Stimulated activated CD8-positive, alpha-beta memory T cell treated with anti-CD3 and anti-CD28 coated beads, Interleukin-15, amount 100 ng/mL, for 24 hours (primary cell): ENCODE measurements around the gene SMCP.

Experiments
- DNase-seq: peaks from one replicate; pipeline ENCODE4 v3.0.0-alpha.2; 2020; ENCODE audit warnings: low read depth

Gene SMCP

DNA sequence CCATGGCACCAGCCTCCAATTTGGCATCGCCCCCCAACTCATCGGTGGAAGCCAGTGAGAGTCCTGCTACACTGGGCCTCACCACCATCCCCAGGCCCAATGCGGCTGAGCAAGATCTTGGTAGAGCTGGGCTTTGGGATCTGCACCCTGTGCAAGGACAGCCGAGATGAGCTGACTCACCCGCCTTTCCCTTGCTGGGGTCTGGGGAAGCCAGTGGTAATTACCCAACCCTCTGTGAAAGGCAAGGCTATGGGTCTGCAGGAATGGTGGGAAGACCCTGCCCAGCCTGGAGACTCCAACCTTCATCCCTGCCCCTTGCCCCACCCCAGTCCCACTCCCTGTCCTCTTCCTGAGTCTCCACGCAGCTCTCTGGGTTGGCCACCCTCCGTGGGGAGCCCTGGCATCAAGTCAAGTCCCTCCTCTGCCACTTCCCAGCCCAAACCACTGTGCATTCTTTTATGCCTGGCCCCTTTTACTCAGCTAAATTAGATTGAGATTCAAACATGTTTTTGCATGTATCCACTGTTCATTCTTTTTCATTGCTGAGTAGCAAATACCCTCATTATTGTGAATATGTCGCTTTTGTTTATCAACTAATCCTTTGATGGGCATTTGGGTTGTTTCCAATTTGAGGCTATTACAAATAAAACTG, 8.8 kb downstream of the SMCP start:
- no peak for DNase-seq

DNA sequence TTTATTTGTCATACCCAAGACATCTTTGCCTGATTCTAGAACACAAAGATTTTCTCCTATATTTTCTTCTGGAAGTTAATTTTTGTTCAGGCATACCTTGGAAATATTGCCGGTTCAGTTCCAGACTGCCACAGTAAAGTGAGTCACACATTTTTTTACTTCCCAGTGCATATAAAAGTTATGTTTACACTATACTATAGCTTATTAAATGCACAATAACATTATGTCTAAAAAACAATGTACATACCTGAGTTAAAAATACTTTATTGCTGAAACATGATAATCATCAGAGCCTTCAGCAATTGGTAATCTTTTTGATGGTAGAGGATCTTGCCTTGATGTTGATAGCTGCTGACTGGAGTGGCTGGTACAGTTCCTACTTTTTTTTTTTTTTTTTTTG, 10.0 kb downstream of the SMCP start:
- no peak for DNase-seq

DNA sequence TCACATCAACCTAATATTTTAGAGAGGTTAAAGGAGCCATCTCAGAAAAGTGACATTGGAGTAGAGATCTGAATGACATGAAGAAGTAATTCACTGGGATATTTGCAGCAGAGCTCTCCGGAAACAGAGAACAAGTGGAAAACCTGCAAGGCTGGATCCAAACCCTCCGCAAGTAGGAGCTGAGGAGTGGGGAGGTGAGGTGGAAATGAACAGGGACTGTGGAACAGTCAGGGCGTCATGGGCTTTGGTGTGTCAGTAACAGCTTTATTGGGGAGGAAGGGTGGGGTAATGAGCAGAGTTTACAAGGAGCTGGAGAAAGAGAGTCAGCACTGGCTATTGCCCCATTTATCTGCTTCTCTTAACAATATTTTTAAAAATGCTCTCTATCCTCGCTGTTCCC, 20.9 kb downstream of the SMCP start:
- no peak for DNase-seq

DNA sequence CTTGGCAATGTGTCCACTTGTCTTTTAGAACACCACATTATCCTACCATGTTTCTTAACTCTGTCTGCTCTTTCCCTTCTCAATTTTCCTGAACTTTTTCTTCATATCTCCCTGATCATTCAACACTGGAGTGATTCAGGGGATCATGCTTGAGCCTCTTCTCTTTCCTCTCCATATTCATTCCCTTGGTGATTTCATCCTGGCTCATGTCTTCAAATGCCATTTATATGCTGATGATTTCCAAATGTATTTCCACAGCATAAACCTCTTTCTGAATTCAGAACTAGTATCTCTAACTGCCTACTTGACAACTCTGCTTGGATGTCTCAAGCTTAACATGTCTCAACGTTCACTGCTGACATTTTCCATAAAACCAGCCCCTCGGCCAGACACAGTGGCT, 21.8 kb downstream of the SMCP start:
- DNase-seq: no peak

DNA sequence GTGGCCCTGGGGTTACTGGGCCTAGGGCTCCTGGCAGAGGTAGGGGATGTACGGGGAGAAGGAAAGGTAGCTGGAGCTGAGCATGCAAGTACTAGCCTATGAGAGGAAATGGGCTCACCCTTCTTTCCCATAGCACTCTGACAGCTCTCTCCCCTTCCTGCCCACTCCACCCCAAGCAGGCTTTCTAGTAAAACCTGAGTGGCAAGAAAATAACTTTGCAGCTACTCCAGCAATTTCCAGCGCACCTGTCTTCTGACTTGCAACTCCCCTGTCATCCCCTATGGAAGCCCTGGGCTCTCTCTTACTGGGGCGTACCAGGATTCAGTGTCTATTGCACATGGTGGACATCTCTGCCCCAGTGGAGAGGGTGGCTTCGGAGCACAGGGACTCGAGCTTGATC, 23.5 kb downstream of the SMCP start:
- DNase-seq: no peak

DNA sequence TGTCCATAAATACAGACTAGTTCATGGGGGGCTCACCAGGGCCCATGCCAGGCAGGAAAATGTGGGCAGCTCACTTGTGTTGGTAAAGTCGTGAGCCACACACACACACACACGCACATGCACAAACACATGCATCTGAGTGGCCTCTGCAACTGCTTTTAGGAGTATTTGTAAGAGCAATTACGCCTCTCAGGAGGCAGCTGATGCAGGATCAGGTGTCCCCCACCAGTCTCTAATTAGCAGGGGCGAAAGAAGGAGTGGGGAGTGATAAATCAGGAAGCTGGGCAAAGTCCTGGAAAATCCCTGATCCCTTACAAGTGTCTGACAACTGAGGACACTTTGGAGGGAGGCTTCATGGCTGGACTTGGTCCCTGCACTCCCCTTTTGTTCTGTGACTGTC, 24.5 kb downstream of the SMCP start:
- no peak for DNase-seq

DNA sequence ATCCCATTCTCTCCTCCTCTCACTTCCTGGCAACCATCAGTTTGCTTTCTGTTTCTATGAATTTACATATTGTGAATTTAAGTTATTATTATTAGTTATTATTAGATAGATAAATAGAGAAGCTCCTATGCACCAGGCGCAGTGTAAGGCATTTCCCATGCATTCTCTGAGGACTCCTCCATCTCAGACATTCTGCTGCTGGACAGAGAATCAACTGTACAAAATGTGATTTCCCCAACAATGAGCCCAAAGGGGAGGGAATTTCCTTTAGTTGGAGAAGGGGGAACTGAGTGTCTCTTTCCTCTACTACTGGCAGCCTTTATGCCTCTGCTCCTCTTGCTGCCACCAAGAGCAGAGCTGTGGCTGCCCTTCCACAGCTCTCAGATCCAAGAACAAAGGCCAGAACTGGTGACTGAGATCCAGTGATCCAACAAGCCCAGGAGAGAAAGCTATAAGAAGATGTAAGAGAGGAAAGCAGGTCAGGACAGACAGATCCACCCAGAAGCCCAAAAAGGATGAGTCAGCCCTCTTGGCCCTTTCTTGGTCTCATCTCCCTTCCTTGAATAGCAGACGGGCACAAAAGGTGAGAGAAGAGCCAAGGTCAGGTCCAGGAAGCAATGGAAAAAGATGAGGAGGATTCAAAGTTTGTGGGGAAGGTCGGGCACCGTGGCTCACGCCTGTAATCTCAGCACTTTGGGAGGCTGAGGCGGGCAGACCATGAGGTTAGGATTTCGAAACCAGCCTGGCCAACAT, 26.7 kb downstream of the SMCP start:
- DNase-seq: no peak

DNA sequence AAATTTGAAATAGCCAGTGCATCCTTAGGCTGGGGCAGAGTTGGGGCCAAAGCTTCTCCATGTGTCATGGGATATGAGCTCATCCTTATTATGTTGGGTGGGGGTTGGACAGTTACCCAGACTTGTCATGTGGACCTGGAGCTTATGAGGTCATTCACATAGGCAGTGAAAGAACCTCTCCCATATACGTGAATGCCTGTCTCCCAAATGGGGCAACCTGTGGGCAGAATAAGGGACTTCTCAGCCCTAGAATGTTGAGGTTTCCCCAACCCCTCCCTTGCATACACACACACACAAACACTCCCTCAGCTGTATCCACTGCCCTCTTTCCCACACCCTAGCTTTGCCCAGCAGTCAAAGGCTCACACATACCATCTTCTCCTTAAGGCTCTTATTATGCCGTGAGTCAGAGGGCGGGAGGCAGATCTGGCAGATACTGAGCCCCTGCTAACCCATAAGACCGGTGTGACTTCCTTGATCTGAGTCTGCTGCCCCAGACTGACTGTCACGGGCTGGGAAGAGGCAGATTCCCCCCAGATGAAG, 28.0 kb downstream of the SMCP start:
- DNase-seq: no peak

DNA sequence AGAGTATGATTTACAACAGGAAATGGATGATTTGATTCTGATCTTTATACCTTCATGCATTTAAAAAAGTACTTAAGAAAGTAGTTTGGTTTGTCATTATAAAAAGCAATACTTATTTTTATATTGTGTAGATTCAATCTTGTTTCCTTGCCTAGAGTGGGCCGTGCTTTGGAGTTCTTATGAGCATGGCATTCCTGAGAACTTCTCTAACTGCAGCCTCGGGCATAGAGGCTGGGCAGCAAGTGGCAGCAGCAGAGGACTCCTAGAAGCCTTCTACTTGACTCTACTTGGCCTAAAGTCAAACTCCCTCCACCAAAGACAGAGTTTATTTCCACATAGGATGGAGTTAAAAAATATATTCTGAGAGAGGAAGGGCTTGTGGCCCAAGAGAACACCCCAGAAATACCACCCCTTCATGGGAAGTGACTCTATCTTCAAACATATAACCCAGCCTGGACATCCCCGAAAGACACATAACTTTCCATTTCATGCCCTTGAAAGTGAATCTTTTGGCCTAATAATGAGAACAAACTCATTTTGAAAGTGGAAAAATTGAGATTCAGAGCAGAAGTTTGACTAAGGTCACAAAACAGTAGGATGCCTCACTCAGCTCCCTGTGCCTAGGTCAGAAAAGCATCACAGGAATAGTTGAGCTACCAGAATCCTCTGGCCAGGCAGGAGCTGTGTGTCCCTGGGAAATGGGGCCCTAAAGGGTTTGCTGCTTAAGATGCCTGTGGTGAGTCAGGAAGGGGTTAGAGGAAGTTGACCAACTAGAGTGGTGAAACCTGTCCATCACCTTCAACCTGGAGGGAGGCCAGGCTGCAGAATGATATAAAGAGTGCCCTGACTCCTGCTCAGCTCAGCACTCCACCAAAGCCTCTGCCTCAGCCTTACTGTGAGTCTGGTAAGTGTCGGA, 29.8 kb downstream of the SMCP start, which contains the start of gene IVL:
Gene IVL (plus strand): TSS at position 861 of the 916 bp plus-strand sequence. CDS start 1,252 bp downstream, outside the sequence.
- no peak for DNase-seq

DNA sequence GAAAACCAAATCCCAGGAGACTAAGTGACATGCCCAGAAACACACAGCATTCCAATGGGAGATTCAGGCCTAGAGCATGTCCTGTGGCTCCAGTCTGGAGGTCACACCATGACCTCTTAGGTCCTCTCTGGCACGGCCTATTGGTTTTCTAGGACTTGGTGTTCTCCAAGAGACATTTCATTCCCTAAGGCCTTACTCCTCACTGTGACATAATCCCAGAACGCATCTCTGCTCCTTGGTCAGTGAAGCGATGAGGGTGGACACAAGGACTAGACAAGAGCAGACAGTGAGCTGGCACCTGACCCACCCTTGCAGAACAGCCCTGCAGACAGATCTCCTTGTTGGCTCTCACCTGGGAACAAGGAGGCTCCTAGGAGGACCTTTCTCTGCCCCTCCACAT, 31.1 kb downstream of the SMCP start:
- no peak for DNase-seq

DNA sequence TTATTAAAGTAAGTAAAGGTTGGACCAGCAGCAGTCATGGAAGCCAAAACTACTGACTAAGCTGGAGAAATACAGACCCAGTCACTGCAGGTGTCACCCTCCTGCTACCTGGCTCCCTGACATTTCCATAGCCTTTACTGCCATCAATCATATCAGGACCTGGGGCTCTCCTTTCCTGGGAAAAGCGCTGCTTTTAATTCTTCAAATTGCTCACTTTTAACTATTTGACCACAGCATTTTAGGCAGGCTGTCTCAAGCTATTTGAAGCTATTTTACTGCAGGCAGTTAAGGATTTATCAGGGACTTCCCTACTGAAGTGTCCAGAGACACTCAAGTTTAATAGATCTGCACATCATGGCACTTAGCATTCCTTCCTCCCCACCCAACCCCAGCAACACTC, 34.3 kb downstream of the SMCP start:
- no peak for DNase-seq

DNA sequence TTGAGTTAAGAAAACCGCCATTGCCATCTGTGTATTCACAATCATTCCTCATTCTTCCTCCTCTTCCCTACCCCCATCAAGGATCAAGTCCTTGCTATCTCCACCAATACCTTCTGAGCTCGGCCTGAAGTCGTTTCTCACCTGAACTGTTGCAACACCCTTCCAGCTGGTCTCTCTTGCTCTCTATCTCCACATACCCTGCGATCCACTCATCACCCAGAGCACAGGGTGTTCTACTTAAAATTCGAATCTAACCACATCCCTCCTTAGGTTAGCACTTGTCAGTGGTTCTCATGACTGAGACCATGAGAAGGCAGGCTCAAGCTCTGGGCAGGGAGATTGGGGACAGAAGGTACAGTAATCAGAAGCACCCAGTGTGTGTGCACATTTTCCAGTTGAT, 34.8 kb downstream of the SMCP start:
- DNase-seq: no peak

DNA sequence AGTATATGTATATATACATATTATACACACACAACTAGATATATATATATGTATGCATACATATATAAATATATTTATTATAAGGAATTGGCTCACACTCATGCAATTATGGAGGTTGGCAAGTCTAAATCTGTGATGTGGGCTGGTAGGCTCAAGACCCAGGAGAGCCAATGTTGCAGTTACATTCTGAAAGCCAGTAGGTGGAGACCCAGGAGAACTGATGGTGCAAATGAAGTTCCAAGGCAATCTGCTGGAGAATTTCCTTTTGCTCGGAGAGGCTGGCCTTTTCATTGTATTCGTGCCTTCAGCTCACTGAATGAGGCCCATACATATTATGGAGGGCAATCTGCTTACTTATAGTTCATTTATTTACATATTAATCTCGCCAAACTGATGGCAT, 39.7 kb downstream of the SMCP start:
- DNase-seq: no peak

DNA sequence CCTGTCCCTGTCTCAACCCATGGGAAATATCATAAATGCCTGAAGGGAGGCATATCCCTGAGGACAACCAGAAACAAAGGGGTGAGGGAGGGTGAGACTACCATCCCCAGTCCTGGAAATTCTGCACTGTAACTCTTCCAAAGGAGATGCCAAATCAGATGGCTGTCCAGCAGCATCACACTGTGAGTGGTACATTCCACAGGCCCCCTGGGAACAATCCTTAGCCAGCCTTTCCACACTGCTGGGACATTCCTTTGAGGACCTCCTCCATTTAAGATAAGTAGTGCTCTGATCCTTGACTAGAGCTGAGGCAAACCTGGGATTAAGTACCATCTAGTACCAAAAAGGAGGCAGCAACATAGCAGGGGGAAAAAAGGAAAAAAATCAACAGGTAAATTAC, 40.9 kb downstream of the SMCP start:
- DNase-seq: no peak

DNA sequence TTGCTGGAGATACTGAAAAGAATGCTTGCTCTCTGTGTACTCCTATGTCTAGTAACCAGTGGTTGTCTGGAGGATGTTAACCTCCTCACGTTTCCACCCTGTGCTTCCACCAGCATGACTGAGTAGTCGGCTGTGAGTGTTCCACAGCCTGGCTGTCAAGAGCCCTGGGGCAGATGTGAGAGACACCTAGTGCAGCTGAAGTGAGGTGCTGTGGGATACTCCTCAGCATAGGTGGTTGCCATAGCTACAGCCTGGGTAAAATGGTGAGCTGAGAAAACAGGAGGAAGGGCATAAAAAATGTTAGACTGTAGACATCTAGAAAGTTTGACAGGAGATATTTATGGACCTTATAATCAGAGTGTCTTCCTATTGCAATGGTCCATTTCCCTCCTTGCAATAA, 46.1 kb downstream of the SMCP start:
- no peak for DNase-seq

DNA sequence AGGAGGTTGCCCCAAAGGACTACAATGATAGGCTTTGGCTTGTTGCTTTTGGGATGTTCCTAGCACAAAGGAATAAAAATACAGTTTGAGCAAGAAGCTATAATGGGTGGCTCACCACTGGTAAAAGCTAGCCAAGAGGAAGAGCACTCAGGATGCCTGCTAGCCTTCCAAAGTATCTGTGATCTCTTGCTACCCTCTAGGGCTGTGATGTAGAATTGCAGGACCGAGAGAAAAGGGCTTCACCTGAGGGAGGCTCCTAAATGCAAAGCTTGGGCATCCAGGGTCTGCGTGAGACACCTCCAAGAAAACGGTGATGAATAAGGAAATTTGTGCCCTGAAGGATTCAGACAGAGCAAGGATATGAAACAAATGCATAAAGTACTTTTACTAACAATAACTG, 48.0 kb downstream of the SMCP start:
- no peak for DNase-seq

DNA sequence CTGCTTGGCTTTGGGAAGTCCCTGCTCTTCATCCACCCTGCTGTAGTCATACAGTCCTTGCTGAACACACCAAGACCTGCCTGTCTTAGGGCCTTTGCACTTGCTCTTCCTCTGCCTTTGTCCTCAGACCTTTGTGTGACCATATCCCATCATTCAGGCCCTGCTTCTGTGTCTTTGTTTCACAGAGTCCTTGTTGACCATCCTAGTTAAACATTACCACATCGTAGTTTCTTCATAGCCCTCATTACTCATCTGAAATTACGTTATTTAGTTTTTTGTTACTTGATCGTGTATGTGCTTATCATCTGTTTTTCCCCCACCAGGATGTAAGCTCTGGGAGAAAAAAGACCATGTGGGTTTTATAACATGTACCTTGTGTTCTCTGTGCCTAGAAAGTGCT, 50.5 kb downstream of the SMCP start:
- DNase-seq: no peak

DNA sequence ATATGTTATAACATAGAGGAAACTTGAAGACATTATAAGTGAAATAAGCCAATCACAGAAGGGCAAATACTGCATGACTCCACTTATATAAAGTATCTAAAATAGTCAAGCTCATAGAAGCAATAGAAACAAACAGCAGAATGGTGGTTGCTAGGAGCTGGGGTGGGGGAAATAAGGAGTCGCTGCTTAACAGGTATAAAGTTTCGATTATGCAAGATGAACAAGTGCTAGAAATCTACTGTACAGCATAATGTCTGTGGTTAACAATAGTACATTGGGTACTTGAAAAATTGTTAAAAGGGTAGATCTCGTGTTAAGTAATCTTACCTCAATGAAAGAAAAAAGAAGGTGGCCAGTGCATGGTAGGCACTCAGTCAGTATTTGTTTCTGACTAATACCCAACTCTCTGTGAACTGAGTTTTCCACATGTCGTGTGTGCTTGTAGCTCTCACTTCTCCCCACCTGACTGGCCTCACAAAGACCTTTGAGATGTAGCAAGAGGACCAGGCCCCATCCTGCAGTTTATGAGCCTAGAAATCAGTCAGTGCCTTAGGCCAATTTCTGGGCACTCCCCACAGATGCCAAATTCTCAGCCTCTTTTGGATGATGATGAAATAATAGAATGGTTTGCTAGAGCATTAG, 54.2 kb downstream of the SMCP start:
- no peak for DNase-seq

DNA sequence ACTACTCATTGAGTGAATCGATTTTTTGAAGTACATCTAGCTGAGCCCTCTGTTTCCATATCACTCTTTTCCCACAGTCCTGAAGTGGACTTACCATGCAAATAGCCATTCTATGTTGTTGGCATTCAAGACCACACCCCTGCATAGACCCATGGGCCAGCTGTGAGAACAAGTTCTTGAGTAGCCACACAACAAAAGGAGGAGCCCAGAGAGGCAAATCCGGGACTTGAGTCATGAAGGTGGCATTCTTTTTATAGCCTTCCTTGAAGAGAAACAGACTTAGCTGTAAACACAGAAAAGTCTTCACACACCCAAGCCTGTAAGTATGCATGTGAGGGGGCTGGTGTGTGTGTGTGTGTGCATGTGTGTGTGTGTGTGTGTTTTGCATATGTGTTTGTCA, 55.1 kb downstream of the SMCP start:
- DNase-seq: no peak
